Neuronal stem cell (in vitro differentiated cells): Measurements from ENCODE around the gene VPS33A.
A peak's percentile ranks its signal among the peaks of the same experiment; 100 is the strongest.

Source experiments
- DNase-seq: peaks from one replicate; pipeline ENCODE4 v3.0.0-alpha.2; 2013; ENCODE audit warnings: low spot score
- H2AFZ ChIP-seq: one replicate; pipeline ENCODE4 v1.6.1; 2013; ENCODE audit warnings: mild to moderate bottlenecking, low read length, inconsistent platforms
- H2AK5ac ChIP-seq: 2 replicates; pipeline ENCODE4 v1.6.1; 2013; ENCODE audit warnings: low read depth, mild to moderate bottlenecking, inconsistent platforms, low read length, moderate library complexity, mixed read lengths
- H2BK120ac ChIP-seq: 2 replicates; pipeline ENCODE4 v1.6.1; 2013; ENCODE audit warnings: low read depth, mild to moderate bottlenecking, inconsistent platforms, low read length, moderate library complexity, mixed read lengths
- H2BK12ac ChIP-seq: one replicate; pipeline ENCODE4 v1.6.1; 2013; ENCODE audit warnings: low read length, inconsistent platforms
- H2BK15ac ChIP-seq: 2 replicates; pipeline ENCODE4 v1.6.1; 2013; ENCODE audit warnings: mild to moderate bottlenecking, low read length, inconsistent platforms, mixed read lengths
- H2BK5ac ChIP-seq: one replicate; pipeline ENCODE4 v1.6.1; 2013; ENCODE audit warnings: inconsistent platforms, mild to moderate bottlenecking, low read length, moderate library complexity
- H3K14ac ChIP-seq: one replicate; pipeline ENCODE4 v1.6.1; 2013; ENCODE audit warnings: low read length, inconsistent platforms
- H3K18ac ChIP-seq: 2 replicates; pipeline ENCODE4 v1.6.1; 2013; ENCODE audit warnings: low read length, inconsistent platforms
- H3K23ac ChIP-seq: 2 replicates; pipeline ENCODE4 v1.6.1; 2013; ENCODE audit warnings: low read depth, mild to moderate bottlenecking, mixed read lengths, low read length, inconsistent platforms; ENCODE audit not compliant: poor library complexity
- H3K27ac ChIP-seq: replicated peaks from 3 replicates; pipeline ENCODE4 v1.5.1; 2013; ENCODE audit warnings: low read length, inconsistent platforms
- H3K27me3 ChIP-seq, 3 experiments: 2 replicates each; pipeline ENCODE4 v1.6.1; 2013; ENCODE audit warnings: low read length in 3 of 3, mild to moderate bottlenecking in 2 of 3, inconsistent platforms in 1 of 3, low read depth in 1 of 3, mixed read lengths in 1 of 3, moderate library complexity in 1 of 3; ENCODE audit not compliant: control insufficient read depth in 3 of 3, insufficient read depth in 3 of 3
- H3K36me3 ChIP-seq, 2 donors: replicated peaks in 1 of 2; 2 replicates each; pipeline ENCODE4 v1.6.1; 2013; ENCODE audit warnings: low read length in 2 of 2; ENCODE audit not compliant: control insufficient read depth in 2 of 2, insufficient read depth in 2 of 2
- H3K4ac ChIP-seq: 2 replicates; pipeline ENCODE4 v1.6.1; 2013; ENCODE audit warnings: inconsistent platforms, mild to moderate bottlenecking, low read length, moderate library complexity
- H3K4me1 ChIP-seq, 2 donors: 1 replicate in 1 of 2; 2 replicates in 1 of 2; pipeline ENCODE4 v1.6.1; 2013; ENCODE audit warnings: low read length in 2 of 2, low read depth in 1 of 2; ENCODE audit not compliant: control insufficient read depth in 2 of 2, insufficient read depth in 1 of 2
- H3K4me2 ChIP-seq: one replicate; pipeline ENCODE4 v1.6.1; 2013; ENCODE audit warnings: mild to moderate bottlenecking, low read length, inconsistent platforms; ENCODE audit not compliant: insufficient read depth, poor library complexity, severe bottlenecking
- H3K4me3 ChIP-seq, 2 donors: 2 replicates each; pipeline ENCODE4 v1.5.1; 2013; ENCODE audit warnings: low read length in 2 of 2, mild to moderate bottlenecking in 2 of 2, inconsistent platforms in 1 of 2, moderate library complexity in 1 of 2
- H3K79me1 ChIP-seq: one replicate; pipeline ENCODE4 v1.6.1; 2013; ENCODE audit warnings: low read depth, mild to moderate bottlenecking, inconsistent platforms, low read length, moderate library complexity
- H3K9ac ChIP-seq: one replicate; pipeline ENCODE4 v1.6.1; 2013; ENCODE audit warnings: mild to moderate bottlenecking, low read depth, low read length, inconsistent platforms; ENCODE audit not compliant: poor library complexity
- H3K9me3 ChIP-seq, 2 donors: replicated peaks in 1 of 2; 2 replicates each; pipeline versions ENCODE3 to v1.6.1; 2013; ENCODE audit warnings: low read length in 2 of 2, mild to moderate bottlenecking in 2 of 2, inconsistent platforms in 1 of 2, low read depth in 1 of 2, mixed read lengths in 1 of 2, moderate library complexity in 1 of 2; ENCODE audit not compliant: control insufficient read depth in 2 of 2, insufficient read depth in 1 of 2
- H4K8ac ChIP-seq: one replicate; pipeline ENCODE4 v1.6.1; 2013; ENCODE audit warnings: low read depth, mild to moderate bottlenecking, inconsistent platforms, low read length, moderate library complexity
- H4K91ac ChIP-seq: one replicate; pipeline ENCODE4 v1.6.1; 2013; ENCODE audit warnings: low read length, low read depth, mild to moderate bottlenecking, inconsistent platforms; ENCODE audit not compliant: poor library complexity
- WGBS, 2 donors: extraction: QIAGEN DNeasy Blood & Tissue Kit; methylation state at CpG; one replicate each; pipeline ENCODE4 v1.1.7; 2013; ENCODE audit warnings: missing lambda C conversion rate in 2 of 2, mixed read lengths in 1 of 2; ENCODE audit not compliant: insufficient read length in 2 of 2, insufficient replicate concordance in 1 of 2; ENCODE audit errors: extremely low coverage in 2 of 2; 5-methylcytosine and 5-hydroxymethylcytosine counted together

The VPS33A gene

GRCh38 chr12:122228092-122228491 lies 38.2 kb downstream of the VPS33A start:
- no peak overlapping the region for H3K27ac ChIP-seq
- no peak overlapping the region for H4K8ac ChIP-seq
- no peak overlapping the region for H2BK15ac ChIP-seq
- H2BK5ac ChIP-seq = no peak overlapping the region
- no peak overlapping the region for H3K18ac ChIP-seq
- H3K4me3 ChIP-seq = no peak overlapping the region
- H3K79me1 ChIP-seq = peaks cover 4% of the 10 kb centered on the region
- H3K27me3 ChIP-seq = no peaks in the 10 kb centered on the region
- no peak overlapping the region for H2AFZ ChIP-seq
- no peak overlapping the region for H3K9ac ChIP-seq
- no peaks in the 10 kb centered on the region for H3K9me3 ChIP-seq
- no peak overlapping the region for H3K14ac ChIP-seq
- no peak overlapping the region for H3K4ac ChIP-seq
- H3K4me1 ChIP-seq = peaks cover 11 to 23% of the 10 kb centered on the region in 2 donors
- no peak overlapping the region for H3K4me2 ChIP-seq
- DNase-seq = no peak
- no CpG with 5 or more reads among the region's 5 CpGs for WGBS, 2 donors
- H3K36me3 ChIP-seq = peaks cover 9 to 46% of the 10 kb centered on the region in 2 donors
- no peak overlapping the region for H2BK12ac ChIP-seq
- no peak overlapping the region for H2BK120ac ChIP-seq
- no peak overlapping the region for H4K91ac ChIP-seq
- no peak overlapping the region for H3K23ac ChIP-seq
- no peak overlapping the region for H2AK5ac ChIP-seq

- WGBS, 2 donors = no CpG with 5 or more reads among the region's 17 CpGs
- no peak overlapping the region for H3K9ac ChIP-seq
Measured at GRCh38 chr12:122227341-122227740, 39.0 kb downstream of the VPS33A start.

GRCh38 chr12:122226366-122227125 lies 39.7 kb downstream of the VPS33A start:
- peak overlapping the region; percentile 87 for H2AFZ ChIP-seq
- DNase-seq = no peak
- WGBS, 2 donors = no CpG with 5 or more reads among the region's 55 CpGs
- H3K27me3 ChIP-seq = no peaks in the 10 kb centered on the region
- peak overlapping the region; percentile 53 to 74 for H3K4me3 ChIP-seq
- H3K4me2 ChIP-seq = peak overlapping the region; percentile 46
- H2BK15ac ChIP-seq = no peak overlapping the region
- peaks cover 12 to 49% of the 10 kb centered on the region in 2 donors for H3K36me3 ChIP-seq
- H2AK5ac ChIP-seq = no peak overlapping the region
- H3K9me3 ChIP-seq = no peaks in the 10 kb centered on the region
- H3K79me1 ChIP-seq = peaks cover 4% of the 10 kb centered on the region
- H3K9ac ChIP-seq = no peak overlapping the region
- peaks cover 15 to 26% of the 10 kb centered on the region in 2 donors for H3K4me1 ChIP-seq
- no peak overlapping the region for H3K27ac ChIP-seq
- no peak overlapping the region for H4K91ac ChIP-seq
- no peak overlapping the region for H2BK5ac ChIP-seq
- no peak overlapping the region for H3K4ac ChIP-seq
- H2BK12ac ChIP-seq = no peak overlapping the region
- H2BK120ac ChIP-seq = no peak overlapping the region
- peak overlapping the region; percentile 66 for H3K23ac ChIP-seq
- no peak overlapping the region for H3K18ac ChIP-seq
- H4K8ac ChIP-seq = no peak overlapping the region
- no peak overlapping the region for H3K14ac ChIP-seq

More at GRCh38 chr12:122227341-122227740, 39.0 kb downstream of the VPS33A start:
- Histone ChIP-seq H4K8ac (no peak overlapping the region), H2AFZ (no peak overlapping the region), H4K91ac (no peak overlapping the region), H3K79me1 (peaks cover 4% of the 10 kb centered on the region), H2BK5ac (no peak overlapping the region), H3K18ac (no peak overlapping the region), H3K4ac (no peak overlapping the region), H3K4me2 (no peak overlapping the region), H3K36me3 (peaks cover 11 to 48% of the 10 kb centered on the region in 2 donors), H3K4me3 (no peak overlapping the region), H2BK12ac (no peak overlapping the region), H2BK15ac (no peak overlapping the region), H3K9me3 (no peaks in the 10 kb centered on the region), H3K23ac (no peak overlapping the region), H2AK5ac (no peak overlapping the region), H3K14ac (no peak overlapping the region), H3K4me1 (peaks cover 15 to 26% of the 10 kb centered on the region in 2 donors), H3K27ac (no peak overlapping the region), H2BK120ac (no peak overlapping the region), H3K27me3 (no peaks in the 10 kb centered on the region)
- no peak for DNase-seq

- no CpG with 5 or more reads among the region's 74 CpGs for WGBS, 2 donors
- Histone ChIP-seq H3K4me2 (peak within 1 kb of the TSS; percentile 63), H4K91ac (no peak within 1 kb of the TSS), H4K8ac (peak within 1 kb of the TSS; percentile 78), H2AK5ac (peak within 1 kb of the TSS; percentile 95), H3K23ac (peak within 1 kb of the TSS; percentile 96), H2BK12ac (peak within 1 kb of the TSS; percentile 80), H3K14ac (no peak within 1 kb of the TSS), H3K4ac (peak within 1 kb of the TSS; percentile 91), H2BK5ac (peak within 1 kb of the TSS; percentile 87), H3K18ac (peak within 1 kb of the TSS; percentile 99), H3K79me1 (peaks cover 4% of the 10 kb centered on the region), H2AFZ (peak within 1 kb of the TSS; percentile 96), H2BK15ac (no peak within 1 kb of the TSS), H3K36me3 (peaks cover 14 to 49% of the 10 kb centered on the region in 2 donors), H3K27ac (peak within 1 kb of the TSS; percentile 96), H3K27me3 (no peaks in the 10 kb centered on the region), H2BK120ac (peak within 1 kb of the TSS; percentile 57), H3K9ac (peak within 1 kb of the TSS; percentile 99), H3K4me1 (peaks cover 15 to 26% of the 10 kb centered on the region in 2 donors), H3K4me3 (peak within 1 kb of the TSS; percentile 99 to 100), H3K9me3 (no peaks in the 10 kb centered on the region)
- DNase-seq = peak; percentile 99
Measured at GRCh38 chr12:122225683-122226365, 40.5 kb downstream of the VPS33A start, which contains the start of gene DIABLO. Gene DIABLO (minus strand): TSS chr12:122226052. CDS start chr12:122226014, 38 bp downstream.
